ENCODE data around the gene CFAP206.
A peak's percentile ranks its signal among the peaks of the same experiment; 100 is the strongest.

CFAP206 gene

GRCh38 chr6:87407901-87408720 lies at the start of gene CFAP206:
TSS of gene CFAP206 (plus strand) at chr6:87407972. CDS start at chr6:87409840, 1,868 bp downstream.
- peak; percentile 70 to 95 (median 83) for DNase-seq

GRCh38 chr6:87364602-87365252 lies 43.0 kb upstream of the CFAP206 start:
- DNase-seq: no peak

- no peak for DNase-seq
Observed at GRCh38 chr6:87366072-87366827, 41.5 kb upstream of the CFAP206 start.

- no peak for DNase-seq
Observed at GRCh38 chr6:87366899-87367298, 40.9 kb upstream of the CFAP206 start.

GRCh38 chr6:87373377-87373776 lies 34.4 kb upstream of the CFAP206 start:
- no peak for DNase-seq

GRCh38 chr6:87375315-87375714 lies 32.5 kb upstream of the CFAP206 start:
- DNase-seq: no peak

- no peak for DNase-seq
Observed at GRCh38 chr6:87376643-87377042, 31.1 kb upstream of the CFAP206 start.

GRCh38 chr6:87378947-87379346 lies 28.8 kb upstream of the CFAP206 start:
- no peak for DNase-seq

GRCh38 chr6:87382861-87383260 lies 24.9 kb upstream of the CFAP206 start:
- DNase-seq: no peak

GRCh38 chr6:87384038-87384437 lies 23.7 kb upstream of the CFAP206 start:
- DNase-seq: no peak

GRCh38 chr6:87384449-87384848 lies 23.3 kb upstream of the CFAP206 start:
- no peak for DNase-seq

GRCh38 chr6:87391334-87391733 lies 16.4 kb upstream of the CFAP206 start:
- DNase-seq: no peak

GRCh38 chr6:87393026-87393622 lies 14.6 kb upstream of the CFAP206 start:
- peak in 4 of 6 experiments; percentile 20 to 66 (median 36) for DNase-seq

- no peak for DNase-seq
Observed at GRCh38 chr6:87395431-87395830, 12.3 kb upstream of the CFAP206 start.

GRCh38 chr6:87396595-87397392 lies 11.0 kb upstream of the CFAP206 start:
- no peak for DNase-seq

GRCh38 chr6:87397656-87398055 lies 10.1 kb upstream of the CFAP206 start:
- no peak for DNase-seq

GRCh38 chr6:87401832-87402231 lies 5.9 kb upstream of the CFAP206 start:
- no peak for DNase-seq

GRCh38 chr6:87407561-87407900 lies 241 bp upstream of the CFAP206 start:
- no peak for DNase-seq

GRCh38 chr6:87408721-87409155 lies 966 bp downstream of the CFAP206 start:
- DNase-seq: no peak

GRCh38 chr6:87419266-87419665 lies 11.5 kb downstream of the CFAP206 start:
- DNase-seq: no peak

GRCh38 chr6:87420360-87420759 lies 12.6 kb downstream of the CFAP206 start:
- DNase-seq: no peak

- DNase-seq: no peak
Observed at GRCh38 chr6:87421576-87421975, 13.8 kb downstream of the CFAP206 start.
